ENCODE data around the gene LMNTD1.

LMNTD1 gene

GRCh38 chr12:25550186-25550585 is 2.9 kb downstream of the LMNTD1 start:
- no peak for DNase-seq

GRCh38 chr12:25549120-25549519 is 4.0 kb downstream of the LMNTD1 start:
- DNase-seq, result no peak

DNA sequence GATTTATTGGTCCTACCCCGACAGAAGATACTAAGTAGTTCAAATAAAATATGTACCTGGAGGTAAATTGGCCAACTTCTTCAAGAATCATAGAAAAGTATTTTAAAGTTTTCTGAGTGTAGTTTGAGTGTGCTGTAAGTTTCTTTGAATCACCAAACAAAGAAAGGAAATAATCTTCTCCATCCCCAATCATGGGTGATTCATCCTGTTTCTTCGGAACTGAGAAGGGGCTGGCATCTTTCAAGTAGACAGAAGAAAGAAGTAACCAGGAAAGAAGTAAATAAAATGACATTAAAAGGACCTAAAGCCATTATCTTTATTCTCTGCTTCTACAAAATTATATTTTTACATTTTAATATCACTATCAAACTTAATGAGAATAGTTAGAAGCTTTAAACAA is 6.8 kb downstream of the LMNTD1 start:
- DNase-seq, result no peak

GRCh38 chr12:25533150-25533549 is 19.9 kb downstream of the LMNTD1 start:
- DNase-seq, result no peak

- no peak for DNase-seq
Observed at GRCh38 chr12:25531502-25532052, 21.5 kb downstream of the LMNTD1 start.

- DNase-seq, result no peak
Observed at GRCh38 chr12:25529738-25530137, 23.3 kb downstream of the LMNTD1 start.

DNA sequence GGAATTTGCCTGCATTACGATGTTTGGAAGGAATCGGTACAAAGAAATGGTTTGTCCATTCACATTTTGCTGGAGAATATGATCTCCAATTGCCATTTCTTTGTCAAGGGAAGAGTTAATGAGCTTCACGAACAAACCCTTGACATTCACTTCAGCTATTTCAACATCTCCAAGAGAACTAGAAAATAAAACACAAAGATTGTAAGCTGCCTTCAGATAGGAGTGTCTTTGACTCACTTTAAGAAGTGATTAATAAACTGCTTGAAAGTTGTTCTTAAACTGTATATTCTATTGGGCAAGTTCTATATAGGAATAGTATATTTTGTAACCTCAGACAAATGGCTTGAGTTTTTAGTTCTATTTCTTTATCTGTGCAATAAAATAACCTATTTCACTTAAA is 26.3 kb downstream of the LMNTD1 start:
- no peak for DNase-seq

GRCh38 chr12:25524366-25524765 is 28.7 kb downstream of the LMNTD1 start:
- DNase-seq, result no peak

- DNase-seq, result no peak
Observed at GRCh38 chr12:25521625-25522256, 31.3 kb downstream of the LMNTD1 start.

DNA sequence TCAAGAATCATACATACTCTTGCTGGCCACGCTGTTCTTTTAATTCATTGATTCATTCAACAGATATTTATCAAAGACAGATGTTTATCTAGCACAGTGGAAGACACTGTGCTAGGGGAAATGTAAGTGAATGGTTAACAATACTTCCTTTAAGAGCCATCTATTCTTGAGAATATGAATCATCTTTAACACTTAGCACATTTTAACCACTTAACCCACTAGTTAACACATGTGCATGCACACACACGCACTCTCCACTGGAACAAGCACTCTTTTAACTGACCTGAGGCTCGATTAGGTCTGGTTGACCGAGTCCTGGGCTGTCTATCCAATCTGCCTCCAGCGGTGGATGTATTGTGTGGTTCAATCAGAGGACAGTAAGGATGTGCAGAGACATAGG is 34.6 kb downstream of the LMNTD1 start:
- no peak for DNase-seq

GRCh38 chr12:25504744-25505143 is 48.3 kb downstream of the LMNTD1 start:
- DNase-seq, result no peak

GRCh38 chr12:25503666-25504065 is 49.4 kb downstream of the LMNTD1 start:
- DNase-seq, result no peak

DNA sequence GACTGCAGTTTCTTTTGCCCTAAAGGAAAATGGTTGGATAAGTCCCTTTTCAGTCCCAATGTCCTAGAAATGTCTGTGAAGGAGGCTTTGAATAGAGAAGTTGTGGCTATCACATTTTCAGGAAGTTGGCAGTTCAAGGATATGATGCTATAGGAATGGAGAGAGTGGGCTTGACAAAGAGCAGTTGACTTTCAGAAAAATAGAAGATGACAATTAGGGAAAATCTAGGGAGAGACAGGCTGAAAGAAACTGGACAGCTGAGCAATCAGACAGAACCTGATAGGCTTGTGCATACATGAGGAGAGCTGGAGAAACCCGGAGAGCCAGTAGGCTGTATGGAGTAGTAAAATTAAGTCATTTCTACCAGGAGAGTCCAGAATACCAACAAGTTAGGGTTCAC is 50.5 kb downstream of the LMNTD1 start:
- DNase-seq, result no peak

- DNase-seq, result no peak
Observed at GRCh38 chr12:25502118-25502517, 51.0 kb downstream of the LMNTD1 start.

- no peak for DNase-seq
Observed at GRCh38 chr12:25501549-25501948, 51.5 kb downstream of the LMNTD1 start.

GRCh38 chr12:25500651-25501050 is 52.4 kb downstream of the LMNTD1 start:
- DNase-seq, result no peak

DNA sequence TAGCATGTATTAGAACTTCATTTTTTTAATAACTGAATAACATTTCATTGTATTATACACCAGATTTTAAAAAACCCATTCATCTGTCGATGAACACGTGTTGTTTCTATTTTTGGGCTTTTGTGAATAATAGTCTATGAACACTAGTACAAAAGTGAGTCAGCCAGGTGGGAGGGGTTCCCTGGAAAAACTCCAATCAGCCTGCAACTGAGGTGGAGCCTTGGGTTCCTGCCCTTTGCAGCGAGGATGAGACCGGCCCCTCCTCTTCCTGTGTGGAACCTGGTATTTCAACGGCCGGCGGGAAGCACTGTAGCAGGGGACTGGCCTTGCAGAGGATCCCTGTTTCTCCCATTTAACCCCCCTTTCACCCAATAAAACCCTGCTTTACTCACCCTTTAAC is 56.1 kb downstream of the LMNTD1 start:
- no peak for DNase-seq

DNA sequence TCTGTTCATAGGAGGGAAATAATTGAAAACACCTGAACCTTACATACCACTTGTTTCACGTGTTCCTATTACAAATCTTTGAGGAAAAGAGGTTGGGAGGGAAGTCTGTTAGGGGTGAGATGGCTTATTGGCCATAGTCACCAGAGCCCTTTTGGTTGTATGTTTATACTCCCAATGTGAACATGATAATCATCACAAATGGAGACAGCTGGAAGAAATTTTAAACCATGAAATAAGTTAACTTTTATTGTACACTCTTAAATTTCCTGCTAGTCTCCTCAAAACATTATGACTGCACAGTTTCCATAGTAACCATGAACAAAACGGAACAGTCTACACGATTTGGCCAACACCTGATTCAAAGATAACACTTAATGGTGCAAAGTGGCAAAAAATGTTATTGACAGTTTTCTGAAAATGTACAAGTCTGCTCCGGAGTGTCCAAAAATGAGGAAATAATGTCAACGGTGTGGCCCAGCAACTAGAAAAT is 56.9 kb downstream of the LMNTD1 start:
- no peak for DNase-seq

- DNase-seq, result no peak
Observed at GRCh38 chr12:25495331-25496097, 57.6 kb downstream of the LMNTD1 start.

GRCh38 chr12:25494926-25495325 is 58.2 kb downstream of the LMNTD1 start:
- no peak for DNase-seq

DNA sequence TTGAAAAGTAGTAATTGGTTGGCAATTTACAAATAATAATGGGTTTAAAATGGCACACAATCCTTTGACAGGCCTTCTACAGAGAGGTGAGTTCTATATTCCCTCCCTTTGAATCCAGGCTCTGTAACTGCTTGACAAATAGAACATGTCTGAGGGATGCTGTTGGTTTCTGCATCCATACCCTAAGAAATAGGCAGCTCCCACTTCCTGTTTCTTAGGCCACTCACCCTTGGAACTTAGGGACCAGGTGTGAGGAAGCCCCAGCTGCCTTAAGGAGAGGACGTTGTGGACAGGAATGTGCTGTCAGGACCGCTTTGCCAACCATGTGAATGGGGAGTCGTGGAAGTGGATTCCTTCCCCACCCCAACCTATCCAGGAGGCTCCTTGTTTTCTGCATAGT is 59.4 kb downstream of the LMNTD1 start:
- DNase-seq, result no peak

DNA sequence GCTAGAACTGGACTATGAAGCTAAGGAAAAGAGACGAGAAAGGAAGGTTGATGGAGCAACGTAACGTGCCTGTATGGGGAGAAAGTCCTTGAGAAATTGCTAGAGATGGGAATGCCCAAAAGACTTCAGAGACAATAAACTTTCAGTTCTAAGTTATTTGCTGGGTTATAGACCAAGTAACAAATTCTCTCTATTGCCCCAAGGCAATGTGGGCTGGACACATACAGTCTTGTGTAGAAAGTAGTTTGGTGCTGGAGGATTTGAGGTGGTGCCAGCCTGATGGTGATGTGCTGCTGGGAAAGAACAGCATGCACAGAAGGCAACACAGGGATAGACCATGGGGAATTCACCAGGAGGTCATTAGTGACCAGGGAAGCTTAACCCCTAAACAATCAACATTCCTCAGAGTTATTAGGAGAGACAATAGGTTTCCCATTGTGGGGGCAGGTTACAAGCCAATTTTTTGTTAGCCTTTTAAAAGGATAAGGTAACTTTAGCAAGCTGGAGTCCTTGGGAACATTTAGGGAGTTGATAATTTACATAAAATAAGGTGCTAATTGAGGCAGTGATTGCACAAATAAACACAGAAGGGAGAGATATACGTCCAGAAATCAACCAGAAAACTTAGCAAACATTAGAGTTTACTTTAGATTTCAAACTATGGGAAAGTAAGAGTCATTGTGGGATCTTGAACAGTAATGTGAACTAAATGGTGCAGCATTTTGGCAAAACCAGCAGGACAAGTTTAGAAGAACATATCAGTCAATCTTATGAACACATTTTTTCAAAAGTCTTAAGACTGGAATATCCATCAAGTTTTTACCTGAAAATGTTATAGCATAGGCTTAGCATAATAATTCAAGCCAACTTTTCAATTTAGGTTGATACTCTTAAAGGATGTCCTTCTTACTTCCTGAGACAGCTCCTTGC is 61.4 kb downstream of the LMNTD1 start:
- no peak for DNase-seq

Measured in activated CD4-positive, alpha-beta T cell treated with anti-CD3 and anti-CD28 coated beads for 4 hours (primary cell).